HFF-Myc (cell line): Measurements from ENCODE around the gene LSM12.

Experiments
- DNase-seq: peaks from one replicate; pipeline ENCODE4 v3.0.0-alpha.2; 2011; ENCODE audit warnings: low read depth; ENCODE audit errors: extremely low read depth
- H3K4me3 ChIP-seq: replicated peaks from 2 replicates; pipeline ENCODE4 v1.5.1; 2011; ENCODE audit warnings: low read depth, mild to moderate bottlenecking, control low read depth, low read length
- CTCF ChIP-seq: IDR thresholded peaks from 2 replicates; pipeline ENCODE4 v1.5.1; 2012; ENCODE audit warnings: mild to moderate bottlenecking, low read depth, low read length, control low read depth; ENCODE audit errors: missing control alignments

Gene LSM12

GRCh38 chr17:44067545-44067940, 1.1 kb upstream of the LSM12 start:
- no peak for DNase-seq
- no peak for TF ChIP-seq CTCF
- H3K4me3 ChIP-seq: no peak overlapping the region

- DNase-seq: no peak
- no peak for TF ChIP-seq CTCF
- peak overlapping the region; percentile 93 for H3K4me3 ChIP-seq
These were observed 735 bp downstream of the LSM12 start for GRCh38 chr17:44065668-44066203.

GRCh38 chr17:44063704-44064639, 2.5 kb downstream of the LSM12 start:
- no peak for TF ChIP-seq CTCF
- no peak for DNase-seq
- H3K4me3 ChIP-seq: peak overlapping the region; percentile 93

GRCh38 chr17:44062871-44063270, 3.6 kb downstream of the LSM12 start:
- no peak for DNase-seq
- H3K4me3 ChIP-seq: no peak overlapping the region
- no peak for TF ChIP-seq CTCF

GRCh38 chr17:44061446-44061845, 5.0 kb downstream of the LSM12 start:
- H3K4me3 ChIP-seq: no peak overlapping the region
- no peak for TF ChIP-seq CTCF
- DNase-seq: no peak

- H3K4me3 ChIP-seq: no peak overlapping the region
- DNase-seq: no peak
- no peak for TF ChIP-seq CTCF
These were observed 7.2 kb downstream of the LSM12 start for GRCh38 chr17:44059101-44059892.
